Measurements from ENCODE around the gene ENPP6. TPM values are rescaled to one million over a fixed set of nuclear protein-coding genes. Genes with fewer than 3 reads are reported as not detected.

The ENPP6 gene
- total and polyA plus RNA-seq, 12 donors: 0.03 to 0.68 (median 0.07) TPM; not detected in 3

- Histone ChIP-seq H3K27ac (no peak overlapping the region), H3K4me1 (no peaks in the 10 kb centered on the region), H3K36me3 (no peaks in the 10 kb centered on the region), H3K4me3 (no peak overlapping the region), H3K27me3 (no peaks in the 10 kb centered on the region), H3K9me3 (no peaks in the 10 kb centered on the region)
- 93 to 94% methylated on average over 11 of the region's 11 CpGs for WGBS, 2 donors
- DNase-seq (no peak), ATAC-seq (no peak)
- TF ChIP-seq CTCF (IDR thresholded peaks at IDR 0.05): no peak
- intact Hi-C loops (cut with DNase I): no loop called here
These were observed 99.9 kb downstream of the ENPP6 start for GRCh38 chr4:184117662-184118199.

- Histone ChIP-seq H3K4me3 (no peak overlapping the region), H3K27me3 (peaks cover 0 to 4% (median 0%) of the 10 kb centered on the region in 7 donors), H3K4me1 (no peaks in the 10 kb centered on the region), H3K9me3 (peaks cover 0 to 4% (median 0%) of the 10 kb centered on the region in 11 donors), H3K36me3 (no peaks in the 10 kb centered on the region), H3K27ac (no peak overlapping the region)
- intact Hi-C loops (cut with DNase I): no loop called here
- TF ChIP-seq CTCF (IDR thresholded peaks at IDR 0.05): no peak
- DNase-seq: no peak
- ATAC-seq: peak in 1 of 8 donors; percentile 27
- WGBS, 2 donors: 78% methylated on average over 4 of the region's 4 CpGs
These were observed 102.3 kb downstream of the ENPP6 start for GRCh38 chr4:184115399-184115798.

GRCh38 chr4:184114431-184114830 is 103.2 kb downstream of the ENPP6 start:
- Histone ChIP-seq H3K9me3 (peaks cover 0 to 5% (median 0%) of the 10 kb centered on the region in 11 donors), H3K36me3 (no peaks in the 10 kb centered on the region), H3K27me3 (peaks cover 0 to 4% (median 0%) of the 10 kb centered on the region in 7 donors), H3K4me1 (no peaks in the 10 kb centered on the region), H3K27ac (no peak overlapping the region), H3K4me3 (no peak overlapping the region)
- TF ChIP-seq CTCF (IDR thresholded peaks at IDR 0.05): no peak
- intact Hi-C loops (cut with DNase I): loop anchor here in 1 of 10 donors (5.0 kb wide), 1 partner anchor 33 kb away; no protein-coding TSS in a partner anchor
- 64 to 73% methylated on average over 8 of the region's 8 CpGs for WGBS, 2 donors
- ATAC-seq (no peak), DNase-seq (no peak)

- no peaks in the 10 kb centered on the region for H3K36me3 ChIP-seq
- peaks cover 0 to 4% (median 0%) of the 10 kb centered on the region in 7 donors for H3K27me3 ChIP-seq
- no peak overlapping the region for H3K4me3 ChIP-seq
- no peak for TF ChIP-seq CTCF (IDR thresholded peaks at IDR 0.05)
- ATAC-seq (no peak), DNase-seq (no peak)
- intact Hi-C loops (cut with DNase I): loop anchor here in 1 of 10 donors (5.0 kb wide), 1 partner anchor 35 kb away; no protein-coding TSS in a partner anchor
- no peaks in the 10 kb centered on the region for H3K4me1 ChIP-seq
- peaks cover 0 to 5% (median 0%) of the 10 kb centered on the region in 11 donors for H3K9me3 ChIP-seq
- 84 to 86% methylated on average over 13 of the region's 13 CpGs for WGBS, 2 donors
- no peak overlapping the region for H3K27ac ChIP-seq
These were observed 105.6 kb downstream of the ENPP6 start for GRCh38 chr4:184112006-184112550.

Data from heart right ventricle (tissue), 16 donors.